ENCODE results near the gene USP21.

USP21 gene

GRCh38 chr1:161196521-161197451, 37.5 kb downstream of the USP21 start:
- no peak for DNase-seq

- no peak for DNase-seq
Measured at GRCh38 chr1:161197560-161198193, 38.4 kb downstream of the USP21 start.

GRCh38 chr1:161198194-161198896, 39.0 kb downstream of the USP21 start:
- DNase-seq: no peak

- DNase-seq: no peak
Measured at GRCh38 chr1:161198897-161199431, 39.7 kb downstream of the USP21 start, which contains the start of gene ADAMTS4. Gene ADAMTS4, minus strand, starts transcription at chr1:161199054. Its CDS starts 427 bp downstream, at chr1:161198627.

- DNase-seq: no peak
Measured at GRCh38 chr1:161199506-161200139, 40.3 kb downstream of the USP21 start.

- no peak for DNase-seq
Measured at GRCh38 chr1:161200421-161200991, 41.2 kb downstream of the USP21 start.

- DNase-seq: no peak
Measured at GRCh38 chr1:161200992-161201835, 41.9 kb downstream of the USP21 start.

GRCh38 chr1:161201836-161202712, 42.8 kb downstream of the USP21 start, which contains the start of gene NDUFS2:
Gene NDUFS2, plus strand, starts transcription at chr1:161202367. Its CDS starts 19 bp downstream, at chr1:161202386.
- DNase-seq: peak; percentile 79 to 88 (median 86)

- no peak for DNase-seq
Measured at GRCh38 chr1:161206411-161207140, 47.3 kb downstream of the USP21 start.

- DNase-seq: no peak
Measured at GRCh38 chr1:161207173-161207572, 47.9 kb downstream of the USP21 start.

- DNase-seq: peak; percentile 24 to 60 (median 36)
Measured at GRCh38 chr1:161209790-161210409, 50.6 kb downstream of the USP21 start.

- DNase-seq: no peak
Measured at GRCh38 chr1:161214369-161214768, 55.1 kb downstream of the USP21 start.

- DNase-seq: no peak
Measured at GRCh38 chr1:161215076-161215475, 55.8 kb downstream of the USP21 start, which contains the start of gene FCER1G. Gene FCER1G, plus strand, starts transcription at chr1:161215295. Its CDS starts 27 bp downstream, at chr1:161215322.

Data from activated naive CD4-positive, alpha-beta T cell (primary cell).